Peyer's patch (tissue), 4 donors: ENCODE data around the gene C14orf180.

Experiments used
- POLR2A ChIP-seq, 2 donors: fragments of 450-650 bp; IDR thresholded peaks; one replicate each; pipeline ENCODE4 v1.5.1; 2017; ENCODE audit warnings: antibody characterized with exemption in 2 of 2, mild to moderate bottlenecking in 2 of 2, moderate library complexity in 2 of 2
- TF ChIP-seq, protein P1 (sequence below), 6 experiments: fragments of 450-650 bp in 4 of 6; fragments of 200-600 bp in 2 of 6; sonication (generic) in 1 of 6; IDR thresholded peaks; one replicate each; pipeline ENCODE4 v1.5.1; 2017 to 2019; ENCODE audit warnings: antibody characterized with exemption in 6 of 6, mild to moderate bottlenecking in 3 of 6, moderate library complexity in 1 of 6

DNA sequence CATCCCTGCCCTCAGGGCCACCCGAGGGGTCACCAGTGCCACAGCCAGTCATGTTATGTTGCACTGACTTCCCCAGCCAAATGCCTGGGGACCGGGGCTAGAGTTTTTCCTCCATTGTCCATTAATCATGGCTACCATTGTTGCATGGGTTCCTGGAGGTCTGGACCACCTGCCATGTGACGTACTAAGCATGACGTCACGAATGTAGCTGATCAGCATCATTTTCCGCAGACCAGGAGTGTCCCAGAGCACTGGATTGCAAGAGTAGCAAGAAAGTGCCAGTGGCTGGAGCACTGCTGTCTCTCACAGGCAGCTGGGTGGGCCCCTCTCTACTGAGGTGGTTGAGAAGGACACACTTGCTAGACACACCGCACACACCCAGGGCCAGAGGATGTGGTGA, 6.9 kb upstream of the C14orf180 start:
- TF ChIP-seq POLR2A (IDR thresholded peaks at IDR 0.05): no peak
- TF ChIP-seq, protein P1, sequence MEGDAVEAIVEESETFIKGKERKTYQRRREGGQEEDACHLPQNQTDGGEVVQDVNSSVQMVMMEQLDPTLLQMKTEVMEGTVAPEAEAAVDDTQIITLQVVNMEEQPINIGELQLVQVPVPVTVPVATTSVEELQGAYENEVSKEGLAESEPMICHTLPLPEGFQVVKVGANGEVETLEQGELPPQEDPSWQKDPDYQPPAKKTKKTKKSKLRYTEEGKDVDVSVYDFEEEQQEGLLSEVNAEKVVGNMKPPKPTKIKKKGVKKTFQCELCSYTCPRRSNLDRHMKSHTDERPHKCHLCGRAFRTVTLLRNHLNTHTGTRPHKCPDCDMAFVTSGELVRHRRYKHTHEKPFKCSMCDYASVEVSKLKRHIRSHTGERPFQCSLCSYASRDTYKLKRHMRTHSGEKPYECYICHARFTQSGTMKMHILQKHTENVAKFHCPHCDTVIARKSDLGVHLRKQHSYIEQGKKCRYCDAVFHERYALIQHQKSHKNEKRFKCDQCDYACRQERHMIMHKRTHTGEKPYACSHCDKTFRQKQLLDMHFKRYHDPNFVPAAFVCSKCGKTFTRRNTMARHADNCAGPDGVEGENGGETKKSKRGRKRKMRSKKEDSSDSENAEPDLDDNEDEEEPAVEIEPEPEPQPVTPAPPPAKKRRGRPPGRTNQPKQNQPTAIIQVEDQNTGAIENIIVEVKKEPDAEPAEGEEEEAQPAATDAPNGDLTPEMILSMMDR (IDR thresholded peaks at IDR 0.05): no peak
